ENCODE measurements around the gene ASCC1.
"Not testable (repeated sequence)": the region's sequence is repeated elsewhere in the genome, so short reads cannot be mapped to it uniquely, and the experiment has no call there.

The ASCC1 gene

DNA sequence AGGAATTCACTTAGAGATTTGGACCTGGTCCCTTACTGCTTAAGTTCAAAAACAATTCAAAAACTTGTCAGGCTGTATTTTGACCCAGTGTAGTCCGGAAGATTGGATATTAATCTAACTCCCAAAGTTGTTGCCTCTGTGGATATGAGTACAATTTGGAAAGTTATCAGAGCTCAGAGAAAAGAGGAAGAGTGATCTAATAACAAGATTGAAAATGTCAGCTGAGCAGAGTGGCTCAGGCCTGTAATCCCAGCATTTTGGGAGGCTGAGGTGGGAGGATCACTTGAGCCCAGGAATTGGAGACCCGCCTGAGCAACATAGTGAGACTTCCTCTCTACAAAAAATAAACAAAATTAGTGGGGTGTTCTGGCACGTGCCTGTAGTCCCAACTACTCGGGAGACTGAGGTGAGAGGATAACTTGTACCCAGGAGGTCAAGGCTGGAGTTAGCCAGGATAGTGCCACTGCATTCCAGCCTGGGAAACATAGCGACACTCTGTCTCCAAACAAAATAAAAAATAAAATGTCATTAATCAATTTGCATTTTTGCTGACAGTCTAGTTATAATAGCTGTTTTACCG is 3.2 kb upstream of the ASCC1 start:
- peak; percentile 35 to 40 for DNase-seq

DNA sequence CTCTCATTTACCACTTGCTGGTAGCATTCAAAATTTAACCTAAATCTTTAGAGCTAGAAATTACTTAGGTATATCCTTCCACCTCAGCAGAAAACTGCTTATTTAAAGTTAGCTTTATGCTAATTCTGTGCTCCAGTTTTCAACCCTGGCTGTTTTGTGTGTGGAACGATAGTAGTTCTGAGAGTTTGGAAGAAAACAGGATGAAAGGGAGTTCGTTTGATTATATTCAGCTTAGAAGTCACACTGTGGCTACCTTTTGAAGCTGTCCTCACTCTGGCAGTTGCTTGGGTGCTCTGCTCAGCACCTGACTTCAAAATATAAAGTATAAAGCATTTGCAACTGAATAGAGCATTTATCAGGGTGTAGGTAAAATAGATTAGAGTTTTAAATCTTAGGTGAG is 2.6 kb upstream of the ASCC1 start:
- DNase-seq, result no peak

DNA sequence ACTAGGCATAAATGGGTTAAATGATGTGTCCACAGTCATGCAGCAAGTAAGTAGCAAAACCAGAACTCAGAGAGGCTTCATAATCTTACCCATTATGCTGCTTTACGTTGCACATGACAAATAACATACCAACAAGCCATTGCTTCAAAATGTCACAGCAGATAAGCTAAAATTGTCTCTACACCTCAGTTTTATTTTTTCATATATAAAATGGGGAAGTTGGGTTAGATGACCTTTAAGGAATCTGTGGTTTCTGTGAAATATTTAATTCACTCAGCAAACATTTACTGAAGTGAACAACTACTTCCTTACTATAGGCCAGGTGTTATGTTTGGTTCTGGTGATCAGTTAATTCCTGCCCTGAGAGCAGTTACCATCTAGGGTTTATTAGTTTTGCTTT is 2.2 kb upstream of the ASCC1 start:
- peak; percentile 21 to 51 for DNase-seq

DNA sequence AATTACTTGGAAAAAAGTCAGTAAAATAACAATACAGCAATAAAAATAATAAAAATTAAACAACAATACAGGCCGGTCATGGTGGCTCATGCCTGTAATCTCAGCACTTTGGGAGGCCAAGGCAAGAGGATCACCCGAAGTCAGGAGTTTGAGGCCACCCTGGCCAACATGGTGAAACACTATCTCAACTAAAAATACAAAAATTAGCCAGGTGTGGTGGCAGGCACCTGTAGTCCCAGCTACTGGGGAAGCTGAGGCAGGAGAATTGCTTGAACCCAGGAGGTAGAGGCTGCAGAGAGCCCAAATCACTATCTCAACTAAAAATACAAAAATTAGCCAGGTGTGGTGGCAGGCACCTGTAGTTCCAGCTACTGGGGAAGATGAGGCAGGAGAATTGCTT is 4.2 kb downstream of the ASCC1 start:
- not testable (repeated sequence) for DNase-seq

DNA sequence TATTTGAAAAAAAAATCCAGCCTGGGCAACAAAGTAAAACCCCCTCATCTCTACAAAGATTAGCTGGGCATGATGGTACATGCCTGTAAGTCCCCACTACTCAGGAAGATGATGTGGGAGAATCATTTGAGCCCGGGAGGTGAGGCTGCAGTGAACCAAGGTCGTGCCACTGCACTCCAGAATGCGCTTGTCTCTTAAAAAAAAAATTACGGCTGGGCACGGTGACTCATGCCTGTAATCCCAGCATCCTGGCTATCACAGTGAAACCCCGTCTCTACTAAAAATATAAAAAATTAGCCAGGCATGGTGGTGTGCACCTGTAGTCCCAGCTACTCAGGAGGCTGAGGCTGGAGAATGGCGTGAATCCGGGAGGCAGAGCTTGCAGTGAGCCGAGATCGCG is 4.7 kb downstream of the ASCC1 start:
- not testable (repeated sequence) for DNase-seq

DNA sequence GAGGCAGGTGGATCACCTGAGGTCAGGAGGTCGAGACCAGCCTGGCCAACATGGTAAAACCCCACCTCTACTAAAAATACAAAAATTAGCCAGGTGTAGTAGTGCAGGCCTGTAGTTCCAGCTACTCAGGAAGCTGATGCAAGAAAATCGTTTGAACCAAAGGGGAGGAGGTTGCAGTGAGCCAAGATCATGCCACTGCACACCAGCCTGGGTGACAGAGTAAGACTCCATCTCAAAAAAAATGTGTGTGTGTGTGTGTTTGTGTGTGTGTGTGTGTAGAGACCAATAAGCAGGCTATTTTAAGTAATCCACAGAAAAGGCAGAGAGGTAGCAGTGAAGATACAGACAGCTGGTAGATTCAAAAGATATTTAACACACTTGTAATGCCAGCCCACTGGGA is 7.5 kb downstream of the ASCC1 start:
- not testable (repeated sequence) for DNase-seq

DNA sequence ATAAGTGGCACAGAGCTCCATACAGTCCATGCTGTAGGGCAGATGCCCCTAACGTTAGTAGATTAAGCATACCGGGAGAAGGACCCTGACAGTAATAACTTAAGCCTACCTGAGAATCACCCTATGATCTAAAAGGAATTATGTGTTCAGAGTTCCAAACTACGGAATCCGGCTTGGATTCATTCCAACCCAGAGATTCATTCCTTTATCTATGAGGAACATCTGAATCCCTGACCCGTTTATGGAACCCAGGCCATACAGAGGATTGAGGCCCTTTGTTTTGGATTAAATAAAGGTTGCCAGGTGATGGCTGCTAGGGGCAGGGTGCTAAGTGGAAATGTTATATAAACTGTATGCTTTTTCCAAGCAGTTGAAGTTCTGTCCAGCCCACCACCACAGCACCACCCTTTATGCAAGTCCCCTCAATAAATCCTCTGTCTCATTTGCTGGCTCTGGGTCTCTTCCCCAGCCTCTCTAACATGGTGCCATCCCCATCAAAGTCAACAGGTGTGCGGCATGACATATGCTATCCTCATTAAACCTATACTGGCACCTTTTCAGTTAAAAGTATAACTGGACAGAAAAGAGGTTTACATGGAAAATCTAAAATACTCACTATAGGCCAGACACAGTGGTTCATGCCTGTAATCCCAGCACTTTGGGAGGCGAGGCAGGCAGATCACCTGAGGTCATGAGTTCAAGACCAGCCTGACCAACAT is 9.4 kb downstream of the ASCC1 start:
- no peak for DNase-seq

DNA sequence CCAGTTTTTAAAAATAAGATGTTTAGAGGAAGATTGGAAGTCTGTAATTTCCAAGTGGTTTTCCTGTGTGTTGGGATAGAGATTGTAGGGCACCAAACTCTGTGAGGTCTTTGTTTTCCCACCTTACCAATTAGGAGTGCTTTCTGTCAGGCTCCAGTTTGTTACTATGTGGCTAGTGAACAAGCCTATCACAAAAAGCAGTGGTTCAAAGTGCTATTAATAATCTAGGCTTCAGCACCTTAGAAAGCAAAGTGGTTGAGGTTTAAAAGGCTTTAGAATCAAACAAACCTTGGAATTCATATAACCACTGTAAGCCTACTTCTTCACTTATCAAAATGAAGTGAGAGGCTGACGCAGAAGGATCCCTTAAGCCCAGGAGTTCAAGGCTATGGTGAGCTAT is 11.4 kb downstream of the ASCC1 start:
- DNase-seq, result no peak

DNA sequence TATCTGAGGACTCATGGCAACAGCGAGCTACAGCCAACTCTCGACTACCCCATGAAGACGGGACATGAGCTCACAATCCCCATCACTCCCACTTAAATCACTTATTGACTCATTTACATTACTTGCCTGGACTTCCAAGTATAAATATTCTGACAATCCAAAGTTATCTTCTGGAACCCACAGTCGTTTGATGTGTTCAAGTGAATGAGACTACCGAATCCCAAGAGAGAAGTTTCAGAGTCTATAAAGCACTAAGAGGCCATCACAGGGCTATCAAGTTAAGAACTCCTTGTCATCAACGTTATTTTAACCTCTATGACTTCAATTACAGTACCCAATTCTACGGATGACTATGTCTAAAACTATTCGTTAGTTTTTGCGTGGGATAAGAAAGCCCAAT is 11.8 kb downstream of the ASCC1 start:
- no peak for DNase-seq

DNA sequence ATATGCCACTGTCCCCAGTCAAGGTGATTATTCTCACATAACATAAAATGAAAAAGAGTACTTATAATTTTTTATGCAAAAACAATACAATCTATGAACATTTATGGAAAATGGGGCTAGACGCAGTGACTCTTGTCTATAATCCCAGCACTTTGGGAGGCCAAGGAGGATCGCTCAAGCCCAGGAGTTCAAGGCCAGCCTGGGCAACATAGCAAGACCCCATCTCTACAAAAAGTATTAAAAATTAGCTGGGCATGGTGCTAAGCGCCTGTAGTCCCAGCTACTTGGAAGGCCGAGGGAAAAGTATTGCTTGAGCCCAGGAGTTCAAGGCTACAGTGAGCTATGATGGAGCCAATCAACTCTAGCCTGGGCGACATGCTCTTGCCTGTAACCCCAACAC is 14.8 kb downstream of the ASCC1 start:
- no peak for DNase-seq

DNA sequence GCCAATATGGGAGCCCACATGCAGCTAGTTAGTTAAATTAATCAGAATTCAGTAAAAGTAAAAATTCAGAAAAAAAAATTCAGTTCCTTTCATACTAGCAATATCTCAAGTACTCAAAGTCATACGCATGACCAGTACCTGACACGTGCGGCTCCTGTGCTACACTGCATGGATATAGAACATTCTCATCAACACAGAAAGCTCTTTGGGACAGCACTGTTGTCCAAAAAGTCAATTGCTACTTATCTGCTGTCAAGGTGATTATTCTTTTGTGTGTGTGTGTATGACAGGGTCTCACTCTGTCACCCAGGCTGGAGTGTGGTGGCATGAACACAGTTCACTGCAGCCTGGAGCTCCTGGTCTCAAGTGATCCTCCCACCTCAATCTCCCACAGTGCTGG is 15.2 kb downstream of the ASCC1 start:
- no peak for DNase-seq

DNA sequence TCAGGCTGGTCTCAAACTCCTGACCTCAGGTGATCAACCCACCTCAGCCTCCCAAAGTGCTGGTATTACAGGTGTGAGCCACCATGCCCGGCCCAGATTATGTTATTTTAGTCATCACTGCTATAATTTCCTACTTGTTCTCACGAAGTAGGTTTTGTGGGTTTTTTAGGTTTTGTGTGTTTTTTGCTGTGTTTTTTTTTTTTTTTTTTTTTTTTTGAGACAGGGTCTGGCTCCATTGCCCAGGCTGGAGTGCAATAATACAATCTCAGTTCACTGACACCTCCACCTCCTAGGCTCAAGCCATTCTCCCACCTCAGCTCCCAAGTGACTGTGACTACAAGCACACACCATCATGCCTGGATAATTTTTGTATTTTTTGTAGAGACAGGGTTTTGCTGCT is 21.1 kb downstream of the ASCC1 start:
- no peak for DNase-seq

DNA sequence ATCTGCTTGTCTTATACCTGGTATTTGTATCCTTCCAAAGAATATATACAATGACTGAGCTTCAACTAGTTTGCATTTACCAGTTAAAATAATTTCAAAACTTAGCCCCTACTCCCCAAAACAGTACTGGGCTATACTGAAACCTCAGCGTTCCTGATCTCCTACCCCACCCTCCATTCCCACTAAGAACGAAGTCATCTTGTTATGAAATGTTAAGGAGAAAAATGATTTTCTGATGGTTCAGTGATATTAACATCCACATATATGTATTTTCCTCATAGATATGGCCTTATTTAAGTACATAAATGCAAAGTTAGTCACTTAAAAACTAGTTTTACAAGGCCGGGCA is 29.1 kb downstream of the ASCC1 start:
- no peak for DNase-seq

DNA sequence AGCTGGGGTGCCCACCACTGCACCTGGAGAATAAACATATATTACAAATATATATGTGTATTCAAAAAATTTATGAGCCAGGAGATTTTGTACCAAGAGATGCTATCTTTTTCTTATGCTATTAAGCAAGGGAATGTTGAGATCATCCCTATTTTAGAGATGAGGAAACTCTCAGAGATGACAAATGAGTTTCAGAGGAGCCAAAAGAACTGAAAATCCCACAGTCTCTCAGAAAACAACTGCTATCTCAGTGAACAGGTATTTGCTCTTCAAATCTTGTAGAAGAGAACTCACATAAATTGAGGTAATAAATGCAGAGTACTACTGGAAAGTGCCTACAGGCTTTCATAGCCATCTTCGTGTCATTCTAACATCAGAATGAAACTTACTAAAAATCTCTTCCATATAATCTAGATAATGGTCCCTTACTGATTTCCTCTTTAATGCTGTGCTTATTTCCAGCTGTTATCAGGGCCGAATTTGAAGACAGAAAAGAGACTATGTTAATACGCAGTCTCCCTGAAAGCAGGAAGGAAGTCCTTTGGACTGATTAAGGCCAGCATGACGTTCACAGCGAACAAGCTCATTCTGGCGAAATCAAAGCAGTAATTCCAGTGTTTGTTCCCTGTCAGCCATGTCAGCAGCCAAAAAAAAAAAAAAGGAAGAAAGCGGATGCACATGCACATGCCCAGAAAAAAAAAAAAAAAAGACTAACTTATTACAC is 29.7 kb downstream of the ASCC1 start:
- peak; percentile 92 to 93 for DNase-seq

DNA sequence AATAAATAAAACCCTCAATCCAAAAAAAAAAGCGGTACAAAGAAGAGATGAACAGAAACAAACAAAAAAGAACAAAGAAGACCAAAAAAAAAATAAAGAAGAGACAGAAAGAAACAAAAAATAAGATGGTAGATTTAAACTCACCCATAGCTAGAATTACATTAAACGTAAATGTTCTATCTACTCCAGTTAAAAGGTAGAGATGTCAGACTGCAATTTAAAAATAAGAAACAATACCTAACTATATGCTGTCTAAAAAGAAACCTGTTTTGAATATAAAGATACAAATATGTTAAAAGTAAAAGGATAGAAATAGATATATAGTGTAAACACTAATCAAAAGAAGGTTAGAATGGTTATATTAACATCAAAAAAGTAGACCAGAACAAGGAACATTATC is 31.9 kb downstream of the ASCC1 start:
- no peak for DNase-seq

DNA sequence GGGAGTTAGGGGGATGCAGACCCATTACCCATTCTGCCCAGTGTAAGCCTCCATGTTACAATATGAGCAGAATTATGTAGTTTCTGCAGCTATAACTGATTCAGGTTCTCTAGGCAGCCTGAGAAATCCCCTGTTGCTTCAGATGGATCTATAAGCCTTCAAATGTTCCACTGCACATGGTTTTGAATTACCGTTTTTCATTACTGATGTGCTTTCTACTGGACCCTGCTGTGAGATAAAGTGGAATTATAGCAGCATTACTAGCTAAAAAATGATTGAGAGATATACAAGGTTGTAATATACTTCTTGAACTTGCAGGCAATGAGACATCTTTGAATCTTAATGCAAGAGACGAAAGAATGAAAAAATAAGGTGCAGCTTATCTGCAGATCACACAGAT is 38.6 kb downstream of the ASCC1 start:
- DNase-seq, result no peak

DNA sequence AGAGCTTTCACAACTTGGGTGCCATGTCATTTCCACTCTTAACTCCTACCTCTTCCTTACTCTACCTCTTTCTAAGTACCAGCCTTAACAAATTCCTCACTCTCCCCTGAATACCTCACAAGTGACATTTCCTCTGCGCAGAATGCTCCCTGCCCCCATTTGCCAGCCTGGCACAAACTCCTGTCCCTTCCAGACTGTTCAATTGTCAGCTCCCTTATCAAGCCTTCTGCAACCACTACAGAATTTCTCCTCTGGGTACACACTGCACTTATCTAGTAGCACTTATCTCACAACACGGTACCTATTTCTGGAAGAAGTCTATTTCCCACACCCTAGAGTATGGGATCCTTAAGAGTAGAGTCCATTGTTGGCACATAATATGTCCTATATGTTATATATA is 39.4 kb downstream of the ASCC1 start:
- DNase-seq, result peak in 1 of 2 donors; percentile 7

DNA sequence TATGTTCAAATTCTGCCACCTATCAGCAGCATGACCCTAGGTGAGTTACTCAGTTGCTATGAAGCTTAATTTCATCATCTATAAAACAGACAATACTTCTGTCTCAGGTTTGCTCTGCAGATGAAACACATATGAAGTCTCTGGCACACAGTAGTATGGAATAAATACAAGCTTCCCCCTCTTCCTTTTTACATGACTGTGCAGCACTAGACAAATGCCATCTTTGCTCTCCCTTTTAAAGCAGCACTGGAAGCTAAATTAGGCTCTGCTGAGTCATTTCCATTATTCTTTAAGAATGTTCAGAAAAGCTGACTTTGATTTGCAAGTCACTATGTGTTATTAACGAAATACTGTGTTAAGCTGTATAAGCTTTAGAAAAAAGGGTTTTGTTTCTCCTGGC is 40.9 kb downstream of the ASCC1 start:
- DNase-seq, result peak; percentile 19 to 22

DNA sequence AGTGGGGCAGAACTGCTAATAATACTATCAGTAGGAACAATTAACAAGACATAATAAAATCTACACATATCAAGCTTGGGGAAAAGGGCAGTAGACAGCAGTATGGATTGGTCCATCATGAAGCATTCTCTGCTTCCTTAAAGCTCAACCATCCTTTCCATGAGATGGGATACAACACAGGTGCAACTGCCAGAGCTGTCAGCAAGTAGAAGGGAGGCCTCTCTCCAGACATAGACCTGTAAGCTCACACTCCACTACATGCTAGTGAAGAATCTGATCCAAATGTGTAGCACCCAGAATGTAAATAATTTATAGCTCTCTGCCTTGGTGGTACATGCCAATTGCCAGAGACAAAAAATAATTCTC is 41.8 kb downstream of the ASCC1 start:
- DNase-seq, result no peak

DNA sequence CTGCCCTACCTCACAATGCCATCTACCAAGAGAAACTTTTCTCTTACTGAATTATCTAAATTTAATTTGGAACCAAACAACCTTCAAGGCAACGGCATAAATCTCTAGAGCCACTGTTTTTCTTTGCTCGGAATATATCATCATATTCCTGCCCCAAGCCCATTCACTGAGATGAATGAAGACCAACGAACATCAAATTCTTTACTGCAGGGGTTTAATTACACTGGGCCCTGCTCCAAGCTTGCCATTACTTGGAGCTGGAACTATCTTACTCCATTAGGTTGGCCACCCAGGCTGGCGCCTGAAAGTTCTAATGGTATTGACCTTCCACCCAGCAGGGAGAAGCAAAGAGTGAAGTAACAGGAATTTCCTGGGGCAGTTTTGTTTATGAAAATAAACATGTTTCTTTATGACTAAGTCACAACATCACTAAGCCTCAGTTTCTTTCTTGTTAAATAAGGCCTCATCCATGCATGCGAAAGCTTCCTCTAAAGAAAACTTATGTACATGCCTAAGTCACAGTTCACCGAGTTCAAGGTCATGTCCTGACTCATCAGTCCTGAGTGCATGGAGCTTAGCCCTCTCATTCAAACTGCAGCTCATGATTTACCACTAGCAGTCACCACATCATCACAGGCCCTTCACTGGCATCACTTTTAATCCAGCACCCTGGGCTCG is 42.3 kb downstream of the ASCC1 start:
- no peak for DNase-seq

DNA sequence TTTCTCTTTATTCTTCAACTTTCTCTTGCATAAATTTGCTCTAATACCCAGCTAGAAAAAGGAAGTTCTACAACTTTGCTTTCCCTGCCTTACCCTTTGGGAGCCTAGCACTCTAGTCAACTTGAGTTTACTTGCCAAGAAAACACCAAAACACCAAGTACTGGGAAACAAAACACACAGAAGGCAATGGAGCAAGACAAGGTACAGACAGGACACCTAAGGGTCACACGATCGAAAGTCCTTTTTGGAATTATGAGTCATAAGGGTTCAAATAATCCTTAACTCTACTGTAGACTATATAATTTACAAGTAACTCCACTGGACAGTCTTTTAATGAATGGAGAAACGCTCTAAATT is 42.8 kb downstream of the ASCC1 start:
- DNase-seq, result no peak

DNA sequence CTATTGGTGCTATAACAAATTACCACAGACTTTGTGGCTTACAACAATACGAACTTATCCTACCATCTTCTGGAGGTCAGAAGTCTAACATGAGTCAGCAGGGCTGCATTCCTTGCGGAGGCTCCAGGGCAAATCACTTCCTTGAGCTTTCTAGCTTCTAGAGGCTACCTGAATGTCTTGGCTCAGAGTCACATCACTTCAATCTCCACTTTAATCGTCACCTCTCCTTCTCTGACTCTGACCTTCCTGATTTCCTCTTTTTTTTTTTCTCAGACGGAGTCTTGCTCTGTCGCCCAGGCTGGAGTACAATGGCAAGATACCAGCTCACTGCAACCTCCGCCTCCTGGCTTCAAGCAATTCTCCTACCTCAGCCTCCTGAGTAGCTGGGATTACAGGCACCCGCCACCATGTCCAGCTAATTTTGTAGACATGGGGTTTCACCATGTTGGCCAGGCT is 44.9 kb downstream of the ASCC1 start:
- DNase-seq, result peak; percentile 19 to 26

DNA sequence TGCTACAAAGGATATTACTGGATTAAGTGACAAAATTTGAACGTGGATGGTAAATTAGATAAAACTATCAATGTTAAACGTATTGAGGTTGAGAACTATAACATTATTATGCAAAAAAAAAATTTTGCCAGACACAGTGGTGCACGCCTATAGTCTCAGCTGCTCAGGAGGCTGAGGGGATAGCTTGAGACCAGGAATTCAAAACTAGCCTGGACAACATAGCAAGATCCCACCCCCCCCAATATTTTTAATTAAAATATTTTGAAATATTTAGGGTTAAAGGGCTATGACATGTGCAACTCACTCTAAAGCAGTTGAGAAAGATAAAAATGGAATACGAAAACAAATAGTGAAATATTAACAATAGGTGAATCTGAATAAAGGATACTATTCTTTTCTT is 45.3 kb downstream of the ASCC1 start:
- no peak for DNase-seq

DNA sequence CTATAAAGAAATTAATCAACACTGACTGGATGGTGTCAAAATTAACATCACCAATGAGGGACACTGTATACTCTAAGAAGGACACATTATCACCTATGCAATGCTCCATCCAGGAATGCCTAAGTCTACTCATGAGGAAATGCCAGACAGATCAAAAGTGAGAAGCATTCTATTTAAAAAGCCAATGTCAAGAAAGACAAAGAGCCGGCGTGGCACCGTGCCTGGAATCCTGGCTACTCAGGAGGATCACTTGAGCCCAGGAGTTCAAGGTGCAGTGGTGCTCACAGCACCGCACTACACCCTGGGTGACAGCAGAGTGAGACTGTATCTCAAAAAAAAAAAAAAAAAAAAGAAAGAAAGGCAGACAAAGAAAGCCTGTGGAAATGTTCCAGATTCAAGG is 45.8 kb downstream of the ASCC1 start:
- no peak for DNase-seq
